ENCODE results near the gene SECISBP2. TPM values are rescaled to one million over a fixed set of nuclear protein-coding genes. Genes with fewer than 3 reads are reported as not detected.

SECISBP2 gene
- total and polyA plus RNA-seq, 2 of the 13 experiments (the other 11 are each of a cell fraction or from before 2014, with no cell fraction given) = 32.4 to 38.0 TPM

DNA sequence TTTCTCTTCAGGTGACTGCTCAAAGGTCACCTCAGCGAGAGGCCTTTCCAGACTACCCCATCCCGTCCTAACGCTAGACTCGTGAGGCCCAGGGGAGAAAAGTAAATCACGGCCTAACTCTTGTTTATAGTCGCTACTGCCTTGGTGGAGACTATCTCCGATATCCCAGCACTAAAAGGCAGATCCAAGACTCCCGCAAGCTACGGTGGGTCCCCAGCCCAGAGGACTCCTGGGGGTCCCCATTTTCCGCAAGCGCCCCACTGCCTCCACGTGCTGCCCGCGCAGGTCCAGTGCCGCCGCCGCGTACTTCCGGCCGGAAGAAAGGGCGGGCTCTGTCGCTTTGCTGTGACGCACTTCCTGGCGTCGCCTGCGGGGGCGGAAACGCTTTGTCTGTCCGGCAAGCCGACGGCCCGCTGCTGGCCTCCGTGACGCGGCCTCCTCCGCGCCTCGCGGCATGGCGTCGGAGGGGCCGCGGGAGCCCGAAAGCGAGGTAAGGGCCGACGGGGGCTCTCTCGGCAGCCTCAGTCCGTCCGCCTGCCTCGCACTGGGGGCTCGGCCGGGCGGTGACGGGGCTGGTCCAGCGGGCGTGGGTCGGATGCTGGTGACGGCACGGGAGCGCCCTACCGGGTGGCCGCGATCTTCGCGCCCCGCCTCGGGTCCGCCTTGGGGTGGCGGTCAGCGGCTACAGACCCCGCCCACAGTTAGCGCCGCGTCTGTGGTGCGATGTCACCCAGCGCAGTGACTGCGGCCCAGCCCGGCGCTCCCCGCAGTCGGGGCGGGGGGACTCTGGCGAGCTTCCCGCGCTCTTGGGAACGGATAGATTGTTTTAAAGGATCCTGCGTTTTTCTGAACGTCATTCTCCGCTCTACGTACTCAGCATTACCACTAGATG, at the start of gene SECISBP2 (continued):
- TF ChIP-seq, protein P1, sequence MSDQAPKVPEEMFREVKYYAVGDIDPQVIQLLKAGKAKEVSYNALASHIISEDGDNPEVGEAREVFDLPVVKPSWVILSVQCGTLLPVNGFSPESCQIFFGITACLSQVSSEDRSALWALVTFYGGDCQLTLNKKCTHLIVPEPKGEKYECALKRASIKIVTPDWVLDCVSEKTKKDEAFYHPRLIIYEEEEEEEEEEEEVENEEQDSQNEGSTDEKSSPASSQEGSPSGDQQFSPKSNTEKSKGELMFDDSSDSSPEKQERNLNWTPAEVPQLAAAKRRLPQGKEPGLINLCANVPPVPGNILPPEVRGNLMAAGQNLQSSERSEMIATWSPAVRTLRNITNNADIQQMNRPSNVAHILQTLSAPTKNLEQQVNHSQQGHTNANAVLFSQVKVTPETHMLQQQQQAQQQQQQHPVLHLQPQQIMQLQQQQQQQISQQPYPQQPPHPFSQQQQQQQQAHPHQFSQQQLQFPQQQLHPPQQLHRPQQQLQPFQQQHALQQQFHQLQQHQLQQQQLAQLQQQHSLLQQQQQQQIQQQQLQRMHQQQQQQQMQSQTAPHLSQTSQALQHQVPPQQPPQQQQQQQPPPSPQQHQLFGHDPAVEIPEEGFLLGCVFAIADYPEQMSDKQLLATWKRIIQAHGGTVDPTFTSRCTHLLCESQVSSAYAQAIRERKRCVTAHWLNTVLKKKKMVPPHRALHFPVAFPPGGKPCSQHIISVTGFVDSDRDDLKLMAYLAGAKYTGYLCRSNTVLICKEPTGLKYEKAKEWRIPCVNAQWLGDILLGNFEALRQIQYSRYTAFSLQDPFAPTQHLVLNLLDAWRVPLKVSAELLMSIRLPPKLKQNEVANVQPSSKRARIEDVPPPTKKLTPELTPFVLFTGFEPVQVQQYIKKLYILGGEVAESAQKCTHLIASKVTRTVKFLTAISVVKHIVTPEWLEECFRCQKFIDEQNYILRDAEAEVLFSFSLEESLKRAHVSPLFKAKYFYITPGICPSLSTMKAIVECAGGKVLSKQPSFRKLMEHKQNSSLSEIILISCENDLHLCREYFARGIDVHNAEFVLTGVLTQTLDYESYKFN (CRISPR knock-in tag; conservative IDR thresholded peaks at IDR 0.05) = peak; percentile 56; the same call in 1 of the 2 replicates
- TF ChIP-seq ZNF12 (CRISPR knock-in tag; IDR thresholded peaks at IDR 0.05) (0 out of 2 replicates have a peak, but pooled peaks have one; percentile 11), ZNF431 (CRISPR knock-in tag; IDR thresholded peaks at IDR 0.05; ENCODE audit: borderline replicate concordance, low read depth) (peak; percentile 54; the same call in 1 of the 2 replicates), GATAD1 (CRISPR knock-in tag; IDR thresholded peaks at IDR 0.05) (peak; percentile 98), AGO2 (optimal IDR thresholded peaks at IDR 0.05; ENCODE audit: low read depth, low read length) (peak; percentile 100), ZNF703 (CRISPR knock-in tag; IDR thresholded peaks at IDR 0.05; ENCODE audit: borderline replicate concordance) (peak; percentile 34; the same call in 1 of the 2 replicates), ZSCAN30 (CRISPR knock-in tag; IDR thresholded peaks at IDR 0.05) (peak; percentile 62; the same call in 1 of the 2 replicates), BORCS8-MEF2B (CRISPR knock-in tag; IDR thresholded peaks at IDR 0.05) (peak; percentile 86)
- TF ChIP-seq, protein P2, sequence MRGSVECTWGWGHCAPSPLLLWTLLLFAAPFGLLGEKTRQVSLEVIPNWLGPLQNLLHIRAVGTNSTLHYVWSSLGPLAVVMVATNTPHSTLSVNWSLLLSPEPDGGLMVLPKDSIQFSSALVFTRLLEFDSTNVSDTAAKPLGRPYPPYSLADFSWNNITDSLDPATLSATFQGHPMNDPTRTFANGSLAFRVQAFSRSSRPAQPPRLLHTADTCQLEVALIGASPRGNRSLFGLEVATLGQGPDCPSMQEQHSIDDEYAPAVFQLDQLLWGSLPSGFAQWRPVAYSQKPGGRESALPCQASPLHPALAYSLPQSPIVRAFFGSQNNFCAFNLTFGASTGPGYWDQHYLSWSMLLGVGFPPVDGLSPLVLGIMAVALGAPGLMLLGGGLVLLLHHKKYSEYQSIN (CRISPR knock-in tag; IDR thresholded peaks at IDR 0.05; ENCODE audit: borderline replicate concordance) = no peak
- TF ChIP-seq, protein P3, sequence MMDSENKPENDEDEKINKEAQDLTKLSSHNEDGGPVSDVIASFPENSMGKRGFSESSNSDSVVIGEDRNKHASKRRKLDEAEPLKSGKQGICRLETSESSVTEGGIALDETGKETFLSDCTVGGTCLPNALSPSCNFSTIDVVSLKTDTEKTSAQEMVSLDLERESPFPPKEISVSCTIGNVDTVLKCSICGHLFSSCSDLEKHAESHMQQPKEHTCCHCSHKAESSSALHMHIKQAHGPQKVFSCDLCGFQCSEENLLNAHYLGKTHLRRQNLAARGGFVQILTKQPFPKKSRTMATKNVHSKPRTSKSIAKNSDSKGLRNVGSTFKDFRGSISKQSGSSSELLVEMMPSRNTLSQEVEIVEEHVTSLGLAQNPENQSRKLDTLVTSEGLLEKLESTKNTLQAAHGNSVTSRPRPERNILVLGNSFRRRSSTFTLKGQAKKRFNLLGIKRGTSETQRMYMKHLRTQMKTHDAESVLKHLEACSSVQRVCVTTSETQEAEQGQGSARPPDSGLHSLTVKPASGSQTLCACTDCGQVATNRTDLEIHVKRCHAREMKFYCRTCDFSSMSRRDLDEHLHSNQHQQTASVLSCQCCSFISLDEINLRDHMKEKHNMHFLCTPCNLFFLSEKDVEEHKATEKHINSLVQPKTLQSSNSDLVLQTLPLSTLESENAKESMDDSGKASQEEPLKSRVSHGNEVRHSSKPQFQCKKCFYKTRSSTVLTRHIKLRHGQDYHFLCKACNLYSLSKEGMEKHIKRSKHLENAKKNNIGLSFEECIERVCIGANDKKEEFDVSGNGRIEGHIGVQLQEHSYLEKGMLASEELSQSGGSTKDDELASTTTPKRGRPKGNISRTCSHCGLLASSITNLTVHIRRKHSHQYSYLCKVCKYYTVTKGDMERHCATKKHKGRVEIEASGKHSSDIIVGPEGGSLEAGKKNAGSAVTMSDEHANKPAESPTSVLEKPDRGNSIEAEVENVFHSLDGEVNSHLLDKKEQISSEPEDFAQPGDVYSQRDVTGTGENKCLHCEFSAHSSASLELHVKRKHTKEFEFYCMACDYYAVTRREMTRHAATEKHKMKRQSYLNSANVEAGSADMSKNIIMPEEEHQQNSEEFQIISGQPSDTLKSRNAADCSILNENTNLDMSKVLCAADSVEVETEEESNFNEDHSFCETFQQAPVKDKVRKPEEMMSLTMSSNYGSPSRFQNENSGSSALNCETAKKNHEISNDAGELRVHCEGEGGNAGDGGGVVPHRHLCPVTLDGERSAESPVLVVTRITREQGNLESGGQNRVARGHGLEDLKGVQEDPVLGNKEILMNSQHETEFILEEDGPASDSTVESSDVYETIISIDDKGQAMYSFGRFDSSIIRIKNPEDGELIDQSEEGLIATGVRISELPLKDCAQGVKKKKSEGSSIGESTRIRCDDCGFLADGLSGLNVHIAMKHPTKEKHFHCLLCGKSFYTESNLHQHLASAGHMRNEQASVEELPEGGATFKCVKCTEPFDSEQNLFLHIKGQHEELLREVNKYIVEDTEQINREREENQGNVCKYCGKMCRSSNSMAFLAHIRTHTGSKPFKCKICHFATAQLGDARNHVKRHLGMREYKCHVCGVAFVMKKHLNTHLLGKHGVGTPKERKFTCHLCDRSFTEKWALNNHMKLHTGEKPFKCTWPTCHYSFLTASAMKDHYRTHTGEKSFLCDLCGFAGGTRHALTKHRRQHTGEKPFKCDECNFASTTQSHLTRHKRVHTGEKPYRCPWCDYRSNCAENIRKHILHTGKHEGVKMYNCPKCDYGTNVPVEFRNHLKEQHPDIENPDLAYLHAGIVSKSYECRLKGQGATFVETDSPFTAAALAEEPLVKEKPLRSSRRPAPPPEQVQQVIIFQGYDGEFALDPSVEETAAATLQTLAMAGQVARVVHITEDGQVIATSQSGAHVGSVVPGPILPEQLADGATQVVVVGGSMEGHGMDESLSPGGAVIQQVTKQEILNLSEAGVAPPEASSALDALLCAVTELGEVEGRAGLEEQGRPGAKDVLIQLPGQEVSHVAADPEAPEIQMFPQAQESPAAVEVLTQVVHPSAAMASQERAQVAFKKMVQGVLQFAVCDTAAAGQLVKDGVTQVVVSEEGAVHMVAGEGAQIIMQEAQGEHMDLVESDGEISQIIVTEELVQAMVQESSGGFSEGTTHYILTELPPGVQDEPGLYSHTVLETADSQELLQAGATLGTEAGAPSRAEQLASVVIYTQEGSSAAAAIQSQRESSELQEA (CRISPR knock-in tag; IDR thresholded peaks at IDR 0.05; ENCODE audit: not compliant biosample characterization) = peak; percentile 93
